OCI-M2 (cell line): ENCODE results near the gene OSBP2.

Source experiments
- DNase-seq: peaks from one replicate; lab custom pipeline; 2025; ENCODE audit not compliant: unreplicated experiment; lab: John Stamatoyannopoulos, UW

OSBP2 gene

DNA sequence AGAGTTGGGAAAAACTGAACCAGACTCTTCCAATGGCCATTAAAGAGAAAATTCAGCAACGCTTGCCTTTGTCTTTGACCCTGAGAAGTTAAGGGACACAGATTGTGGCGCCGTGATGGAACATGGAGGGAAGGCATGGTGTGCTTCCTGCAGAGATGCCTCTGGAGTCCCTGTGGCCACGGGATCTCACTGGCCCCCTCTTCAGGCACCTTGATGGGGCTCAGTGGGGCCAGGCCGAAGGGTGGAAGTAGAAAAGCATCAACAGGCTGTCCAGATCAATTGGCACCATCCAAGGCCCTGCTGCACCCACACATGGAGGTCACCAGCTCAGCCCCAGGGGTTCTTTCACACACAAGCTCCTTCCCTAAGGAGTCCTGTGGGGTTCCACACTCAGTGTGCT lies 231.0 kb downstream of the OSBP2 start:
- DNase-seq, result no peak

DNA sequence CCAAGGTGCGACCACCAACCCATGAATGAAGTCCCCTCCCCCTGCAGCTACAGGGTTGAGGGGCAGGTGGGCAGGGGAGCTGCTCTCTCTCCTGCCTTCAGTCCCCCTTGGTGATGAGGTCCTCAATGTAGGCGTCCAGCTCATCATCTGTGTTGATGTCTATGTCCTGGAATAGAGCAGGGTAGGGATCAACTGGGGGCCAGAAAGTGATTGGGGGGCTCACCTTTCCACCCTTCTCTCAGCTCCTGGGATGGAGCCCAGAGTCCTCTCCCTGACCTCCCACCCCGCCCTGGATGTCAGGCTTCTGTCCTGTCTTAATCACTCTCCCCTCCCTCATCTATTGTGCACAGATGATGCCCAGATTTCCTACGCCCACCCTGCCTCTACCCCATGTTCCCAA lies 232.0 kb downstream of the OSBP2 start:
- DNase-seq, result no peak

DNA sequence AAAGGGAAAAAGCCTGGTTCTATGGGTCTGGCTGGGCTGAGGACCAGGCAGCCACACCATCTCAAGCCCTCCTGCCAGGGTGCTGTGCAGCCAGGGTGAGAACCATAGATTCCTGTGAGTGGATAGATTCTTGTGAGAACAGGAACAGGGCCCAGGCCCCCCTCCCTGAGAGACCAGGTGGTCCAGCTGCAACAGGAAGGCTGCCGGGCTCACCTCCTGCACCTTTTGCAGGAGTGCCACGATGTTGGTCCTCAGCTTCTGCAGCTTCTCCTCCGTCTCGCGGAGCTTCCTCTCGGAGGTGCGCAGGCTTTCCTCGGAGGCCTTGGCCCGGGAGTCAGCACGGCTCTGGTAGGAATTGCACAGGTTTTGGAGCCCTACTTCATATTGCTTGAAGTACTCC lies 233.1 kb downstream of the OSBP2 start:
- DNase-seq, result no peak

DNA sequence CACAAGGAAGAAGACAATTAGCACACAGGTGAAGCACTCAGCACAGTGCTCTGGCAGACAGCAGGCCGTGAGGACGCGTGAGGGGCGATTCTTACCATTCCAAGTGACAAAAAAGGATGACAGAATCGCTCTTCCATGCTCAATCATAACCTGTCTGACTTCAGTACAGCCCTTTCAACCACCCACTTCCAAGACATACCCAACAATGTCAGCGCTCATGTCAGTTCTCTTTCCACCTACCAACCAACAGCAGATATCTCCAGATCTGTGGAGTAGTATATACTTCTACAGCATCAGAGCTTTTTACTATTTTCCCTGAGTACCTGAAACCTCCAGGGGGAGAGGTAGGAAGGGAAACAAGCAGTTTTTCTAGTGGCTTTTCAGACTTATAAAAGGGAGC lies 233.7 kb downstream of the OSBP2 start:
- DNase-seq, result no peak

DNA sequence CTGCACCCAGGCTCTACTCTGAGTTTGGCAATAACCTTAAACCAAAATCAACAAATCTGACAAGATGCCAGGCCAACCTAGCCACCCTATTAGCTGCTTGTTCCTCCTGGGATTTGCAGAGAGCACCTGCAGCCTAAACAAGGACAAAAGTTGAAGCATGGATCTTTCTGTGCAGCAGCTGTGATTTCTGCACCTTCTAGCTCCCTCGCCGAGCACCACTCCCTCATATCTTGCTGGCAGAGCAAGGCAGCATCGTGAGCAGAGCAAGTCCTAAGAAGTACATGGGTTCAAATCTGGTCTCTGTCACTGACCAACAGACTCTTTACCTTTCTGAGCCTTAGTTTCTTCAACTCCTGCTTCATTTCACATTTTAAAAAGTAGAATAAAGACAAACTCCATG lies 235.6 kb downstream of the OSBP2 start:
- no peak for DNase-seq

DNA sequence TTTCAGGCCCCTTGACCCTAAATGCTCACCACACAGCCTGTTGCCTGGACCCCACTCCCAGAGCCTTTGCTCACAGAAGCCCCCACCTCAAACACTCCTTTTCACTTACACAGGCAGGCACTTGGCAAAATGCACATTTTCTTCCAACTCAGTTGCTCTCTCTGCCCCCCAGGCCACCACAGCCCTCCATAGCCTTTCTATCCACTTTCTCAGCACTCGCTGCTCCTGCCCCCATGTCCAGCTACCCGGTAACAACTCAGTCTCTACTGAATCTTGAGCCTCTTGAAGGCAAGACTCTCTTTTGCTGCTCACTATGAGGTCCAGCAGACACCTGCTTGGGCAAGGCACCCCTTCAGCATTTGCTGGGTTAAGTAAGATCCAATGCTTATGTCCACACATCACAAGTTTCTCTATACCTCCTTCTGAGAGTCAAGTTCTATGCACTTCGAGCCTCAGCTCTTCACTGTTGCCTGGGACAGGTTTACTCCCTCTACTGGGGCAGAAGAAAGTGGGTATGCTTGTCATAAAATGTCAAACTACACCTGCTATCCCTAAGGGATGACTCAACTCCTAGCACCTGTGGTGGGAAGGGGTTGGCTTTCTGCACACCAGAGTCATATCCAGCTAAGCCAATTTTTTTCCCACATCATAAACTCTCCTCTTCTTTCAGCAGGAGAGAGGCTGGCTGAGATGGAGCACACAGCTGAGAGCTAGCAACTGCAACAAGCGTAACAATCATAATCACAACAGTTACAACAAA lies 237.0 kb downstream of the OSBP2 start:
- DNase-seq, result no peak

DNA sequence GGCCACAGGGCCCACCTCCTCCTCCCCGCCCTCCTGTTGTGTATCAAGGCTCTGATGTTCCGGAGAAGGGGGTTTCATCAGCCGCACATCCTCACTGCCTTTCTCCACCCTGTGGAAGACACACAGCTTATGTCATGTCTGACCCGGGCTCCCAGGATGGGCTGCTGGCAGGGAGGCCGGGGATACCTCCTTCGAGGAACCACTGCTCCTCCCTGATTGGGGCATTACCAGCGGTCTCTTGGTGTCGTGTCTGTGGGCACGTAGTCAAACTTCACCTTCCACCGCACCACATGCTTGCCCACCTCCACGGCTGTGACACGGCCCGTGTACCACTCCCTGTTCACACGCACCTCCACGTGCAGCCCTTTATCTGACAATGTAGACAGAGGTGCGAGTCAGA lies 238.0 kb downstream of the OSBP2 start:
- DNase-seq, result no peak

DNA sequence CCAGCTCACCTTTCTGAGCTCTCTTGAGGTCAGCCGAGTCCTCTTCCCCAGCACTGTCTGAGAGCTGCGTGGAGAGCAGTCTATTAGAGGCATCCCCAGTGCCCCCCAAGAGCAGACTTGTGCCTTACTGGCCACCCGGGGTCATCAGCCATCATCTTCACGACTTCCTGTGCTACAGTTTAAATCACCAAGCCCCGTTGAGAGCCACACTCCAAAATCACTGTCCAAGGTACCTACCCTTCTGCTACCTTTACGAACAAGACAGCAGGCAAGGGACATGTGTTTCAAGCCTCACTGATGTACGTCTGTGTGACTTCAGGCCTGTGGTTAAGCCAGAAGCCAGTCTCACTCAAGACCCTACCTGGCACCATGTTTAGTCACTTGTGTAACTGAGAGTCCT lies 238.8 kb downstream of the OSBP2 start:
- no peak for DNase-seq

DNA sequence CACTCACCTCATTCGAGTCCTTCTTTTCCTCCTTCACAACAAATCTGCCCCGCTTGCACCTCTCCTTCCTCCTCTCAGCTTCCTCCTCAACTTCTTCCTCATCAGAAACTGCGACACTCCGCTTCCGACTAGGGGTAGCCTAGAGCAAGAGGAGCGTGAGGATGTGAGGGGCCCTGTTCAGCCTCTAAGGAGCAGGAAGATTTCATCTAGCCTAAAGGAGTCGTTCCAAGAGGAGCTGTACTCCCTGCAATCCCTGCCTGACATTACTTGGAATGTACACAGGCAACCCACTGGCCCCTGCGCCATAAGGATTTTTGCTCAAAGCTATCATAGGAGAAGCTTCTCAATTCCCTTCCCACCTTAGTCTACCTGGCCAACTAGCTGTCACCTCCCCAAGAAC lies 239.4 kb downstream of the OSBP2 start:
- no peak for DNase-seq

DNA sequence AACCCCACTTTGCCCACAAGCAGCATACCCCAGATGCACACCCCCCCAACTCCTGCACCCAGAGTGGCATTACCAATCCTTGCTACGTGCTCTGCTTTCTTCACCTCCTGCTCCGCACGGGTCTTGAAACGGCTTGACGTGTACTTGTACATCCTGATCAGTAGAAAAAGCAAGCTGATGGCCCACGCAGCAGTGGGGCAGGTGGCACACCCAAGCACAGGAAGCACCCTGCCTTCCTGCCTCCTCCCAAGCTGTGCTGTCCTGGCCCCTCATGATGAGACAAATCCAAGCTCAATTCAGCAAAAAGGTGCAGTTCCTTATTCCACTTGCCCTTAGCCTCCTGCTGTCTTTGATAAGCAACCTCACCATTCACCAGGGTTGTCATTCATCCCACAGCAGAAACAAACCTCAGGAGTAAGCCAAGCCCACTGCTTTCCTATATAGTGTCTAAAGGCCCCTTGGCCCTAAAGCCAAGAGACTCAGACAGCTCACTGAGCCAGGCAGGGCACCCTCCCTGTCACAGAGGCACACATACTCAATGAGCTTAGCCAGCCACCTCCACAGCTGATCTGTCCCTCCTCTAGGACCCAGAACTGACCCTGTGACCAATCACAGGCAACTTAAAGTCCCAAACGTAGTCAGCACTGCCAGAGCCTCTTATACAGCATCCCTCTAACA lies 246.2 kb downstream of the OSBP2 start:
- DNase-seq, result no peak

DNA sequence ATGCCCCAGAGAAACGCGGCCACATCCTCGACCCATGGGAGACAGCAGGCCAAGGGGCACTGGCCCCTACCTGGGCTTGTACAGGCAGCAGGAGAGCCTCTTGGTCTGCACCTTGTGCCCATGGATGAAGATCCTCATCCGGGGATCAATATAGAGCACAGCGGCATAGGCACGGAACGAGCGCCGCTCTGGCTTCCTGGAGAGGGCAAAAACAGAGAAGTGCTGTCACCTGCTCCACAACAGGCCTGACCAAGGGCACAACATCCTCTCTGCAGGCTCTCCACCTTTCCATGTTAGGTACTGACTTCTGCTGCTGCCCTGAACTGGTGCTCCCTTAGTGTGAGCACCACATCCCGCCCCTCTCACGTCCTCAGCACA lies 246.7 kb downstream of the OSBP2 start:
- DNase-seq, result no peak

DNA sequence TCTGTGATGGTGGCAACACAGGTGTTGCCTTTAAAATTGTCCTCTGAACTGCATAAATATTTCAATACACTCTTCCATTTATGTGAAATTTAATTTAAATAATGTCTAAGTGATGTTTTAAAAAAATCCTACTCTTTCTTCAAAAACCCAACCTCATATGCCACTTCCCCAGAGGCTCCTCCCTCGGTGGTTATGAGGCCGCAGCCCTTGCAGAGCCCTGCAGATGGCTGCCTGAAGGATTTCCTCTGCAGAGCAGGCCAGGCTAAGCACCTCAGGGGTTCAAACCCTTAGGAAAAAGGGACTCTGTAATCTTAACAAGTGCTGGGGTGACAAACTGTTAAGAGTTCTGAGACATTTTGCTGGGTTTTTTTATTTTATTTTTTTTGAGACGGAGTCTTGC lies 248.7 kb downstream of the OSBP2 start:
- no peak for DNase-seq

DNA sequence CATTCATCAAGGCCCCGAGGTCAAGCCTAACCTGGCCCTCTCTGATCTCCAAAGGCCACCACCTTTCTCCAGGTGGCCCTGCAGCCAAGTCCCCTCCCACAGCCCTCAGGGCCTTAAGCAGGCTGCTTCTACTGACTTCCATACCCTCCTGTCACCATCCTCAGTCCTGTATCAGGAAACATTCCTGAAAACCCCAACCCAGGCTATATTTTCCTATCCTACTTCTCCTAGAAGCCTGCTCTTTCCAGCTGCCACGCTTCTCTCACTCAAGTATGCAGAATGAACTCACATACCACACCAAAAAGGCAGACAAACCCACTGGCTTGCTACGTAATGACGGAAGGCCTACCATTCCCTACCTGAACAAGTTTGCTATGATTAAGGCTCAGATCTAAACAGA lies 250.3 kb downstream of the OSBP2 start:
- no peak for DNase-seq

DNA sequence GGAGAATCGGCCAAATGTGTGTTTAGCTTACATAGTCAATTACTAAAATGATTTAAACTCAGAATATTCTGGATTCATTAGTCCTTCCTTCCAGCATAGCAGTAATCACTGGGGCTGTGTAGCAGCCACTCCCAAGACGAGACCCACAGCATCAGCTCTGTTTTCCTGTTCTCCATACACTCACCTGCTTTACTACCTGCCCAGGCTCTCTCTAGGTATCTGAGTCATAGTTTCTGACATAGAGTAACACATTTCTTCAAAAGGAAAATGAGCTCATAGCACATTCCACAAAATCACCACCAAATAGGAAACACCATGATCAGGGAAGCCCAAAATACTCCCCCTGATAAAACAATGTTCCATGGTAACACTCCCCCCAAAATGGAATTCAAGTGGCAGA lies 251.0 kb downstream of the OSBP2 start:
- DNase-seq, result no peak

DNA sequence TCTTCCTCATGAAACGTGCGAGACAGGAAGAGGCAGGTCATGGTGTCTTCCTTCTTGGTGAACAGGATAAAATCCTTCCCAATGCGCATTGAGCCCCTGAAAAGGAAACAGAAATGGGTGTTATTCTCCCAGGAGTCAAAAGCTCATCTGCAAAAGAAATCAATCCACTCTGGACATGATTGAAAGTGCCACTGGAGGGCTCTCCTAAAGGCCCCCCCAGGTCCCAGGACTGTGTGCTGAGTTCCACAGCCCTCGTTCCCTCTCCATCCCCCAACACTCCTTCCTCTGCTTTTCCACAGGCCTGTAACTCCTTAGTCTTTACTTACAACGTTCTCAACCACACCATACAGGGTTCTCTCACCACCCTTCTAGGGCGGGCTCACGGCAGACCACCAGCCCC lies 251.7 kb downstream of the OSBP2 start:
- no peak for DNase-seq

DNA sequence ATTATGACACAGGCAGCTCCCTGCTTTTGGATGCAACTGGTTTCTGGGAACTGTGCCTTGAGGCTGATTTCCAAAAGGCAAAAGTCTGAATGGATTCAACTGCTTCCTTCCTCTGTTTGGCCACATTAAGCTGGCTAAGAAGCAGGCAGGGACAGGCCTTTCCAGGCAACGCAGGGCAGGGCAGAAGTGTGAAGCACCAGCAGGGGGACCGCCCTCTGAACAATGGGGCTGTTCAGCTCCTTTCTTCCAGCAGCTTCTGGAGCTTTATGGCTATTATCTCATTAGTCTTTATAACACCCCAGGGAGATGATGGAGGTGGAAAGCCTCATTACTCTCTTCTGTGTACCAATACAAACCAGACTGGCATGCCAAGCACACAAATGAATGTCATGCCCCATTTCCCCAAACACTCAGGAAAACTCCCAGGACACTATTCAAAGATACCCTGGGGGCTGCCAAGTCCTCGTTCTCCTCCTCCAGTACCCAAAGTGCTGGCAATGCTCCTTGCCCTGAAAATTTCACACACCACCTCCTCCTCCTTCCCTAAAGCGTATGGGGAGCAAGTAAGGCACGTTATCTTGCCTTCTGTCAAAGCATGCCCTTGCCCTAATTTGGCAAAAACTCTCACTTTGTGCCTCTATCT lies 252.6 kb downstream of the OSBP2 start:
- no peak for DNase-seq

DNA sequence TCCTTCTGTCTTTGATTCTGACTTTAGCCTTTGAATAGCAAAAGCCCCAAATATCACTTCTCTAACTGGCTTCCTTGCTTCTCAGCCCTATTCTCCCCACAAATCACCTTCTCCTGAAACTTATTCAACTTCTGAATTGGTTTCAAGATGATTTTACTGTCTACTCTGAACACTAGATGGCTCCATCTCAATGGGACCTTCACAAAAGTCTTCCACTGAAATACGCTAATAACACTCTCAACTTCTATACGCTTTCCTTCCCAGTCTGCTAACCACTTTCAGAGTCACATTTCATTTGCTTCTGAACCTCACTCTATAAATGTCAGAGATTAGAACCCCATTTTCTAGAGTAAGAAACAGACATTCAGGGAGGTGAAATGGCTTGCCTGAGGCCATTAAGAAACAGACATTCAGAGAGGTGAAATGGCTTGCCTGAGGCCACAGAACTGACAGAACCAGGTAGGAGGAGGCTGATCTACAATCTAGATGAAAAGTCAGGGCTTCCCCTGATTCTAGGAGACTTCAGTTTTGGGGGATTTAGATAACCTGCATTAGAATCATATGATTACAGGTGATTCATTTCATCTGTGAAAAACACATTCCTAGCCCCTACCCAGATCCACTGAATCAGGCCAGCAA lies 253.3 kb downstream of the OSBP2 start:
- DNase-seq, result no peak

DNA sequence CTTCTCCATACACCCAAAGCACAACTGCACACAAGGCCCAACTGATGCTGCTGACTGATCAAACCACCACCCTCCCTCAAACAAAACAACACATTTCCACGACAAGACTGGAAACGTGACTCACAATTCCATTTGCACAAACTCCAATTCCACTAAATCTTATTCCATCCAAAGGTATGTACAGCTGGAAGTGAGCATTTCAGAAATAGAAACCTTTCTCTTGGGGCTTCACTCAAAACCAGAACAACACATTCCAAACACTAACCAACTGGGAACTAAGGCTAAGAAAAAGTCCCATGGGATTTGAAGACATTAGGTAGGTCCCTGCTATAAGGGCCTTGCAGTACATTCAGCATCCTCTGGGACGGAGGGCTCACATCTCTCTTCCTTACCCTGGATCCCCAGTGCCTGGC lies 254.3 kb downstream of the OSBP2 start:
- DNase-seq, result no peak

DNA sequence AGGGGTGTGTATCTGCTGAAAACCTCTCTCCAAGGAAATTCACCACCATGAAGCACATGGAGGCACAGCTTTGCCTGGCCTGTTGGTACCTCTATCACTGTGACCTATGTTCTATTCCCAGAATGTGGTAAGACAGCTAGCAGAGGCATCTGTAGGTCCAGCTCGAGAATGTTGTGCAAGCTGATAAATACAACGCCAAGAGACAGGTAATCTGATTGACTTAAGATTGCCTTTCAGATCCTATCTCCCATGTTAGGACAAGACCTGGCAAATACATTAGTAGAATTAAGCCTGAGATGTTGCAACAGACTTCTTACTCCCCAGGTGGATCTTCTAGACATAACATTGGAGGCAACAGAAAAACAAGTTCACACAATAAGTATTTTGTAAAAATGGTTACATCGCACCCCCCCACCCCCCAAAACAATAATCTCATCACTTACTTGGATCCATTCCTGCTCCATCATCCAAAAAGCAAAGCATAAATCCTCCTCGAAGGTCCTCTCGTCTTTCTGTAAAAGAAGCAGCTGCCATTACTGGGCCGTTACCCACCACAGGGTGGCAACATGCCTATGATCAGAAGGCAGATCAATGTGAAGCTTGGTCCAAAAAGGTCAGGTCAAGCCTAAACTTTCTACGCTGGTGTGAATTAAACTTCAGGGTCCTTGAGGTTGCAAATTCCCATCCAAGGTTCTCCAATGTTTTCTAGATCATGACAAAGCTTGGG lies 255.4 kb downstream of the OSBP2 start:
- no peak for DNase-seq

DNA sequence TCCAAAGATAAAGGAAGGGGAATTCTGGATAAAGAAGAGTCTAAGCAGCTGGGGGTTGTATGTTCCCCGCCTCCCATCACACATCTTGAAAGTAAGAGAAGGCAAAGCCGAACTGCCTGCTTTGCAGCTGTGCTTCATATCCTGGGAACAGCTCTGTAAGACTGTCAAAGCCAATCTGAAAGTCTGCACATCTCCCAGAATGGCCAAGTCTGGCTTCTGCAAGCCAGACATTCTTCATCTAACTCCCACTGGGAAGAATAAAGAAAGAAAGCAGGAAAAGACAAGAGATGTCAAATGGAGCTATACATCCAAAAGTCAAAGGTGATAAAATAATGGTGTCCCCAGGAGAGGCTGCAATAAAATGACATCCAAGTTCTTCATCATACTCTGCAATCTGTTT lies 258.5 kb downstream of the OSBP2 start:
- DNase-seq, result no peak

DNA sequence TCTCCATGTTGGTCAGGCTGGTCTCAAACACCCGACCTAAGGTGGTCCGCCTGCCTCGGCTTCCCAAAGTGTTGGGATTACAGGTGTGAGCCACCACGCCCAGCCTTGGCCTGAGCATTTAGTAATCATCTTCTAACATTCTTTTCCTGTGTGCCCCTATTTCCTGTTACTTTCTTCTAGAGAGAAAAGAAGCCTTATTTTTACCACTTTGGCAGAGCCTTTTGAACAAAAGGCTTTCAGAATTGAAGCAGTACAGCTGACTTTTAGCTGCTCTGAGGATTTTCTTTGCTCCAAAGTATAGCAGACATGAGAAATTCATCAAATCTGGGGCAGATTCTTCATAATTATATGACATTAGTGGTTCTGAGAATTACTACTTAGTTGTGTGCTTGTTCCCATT lies 260.5 kb downstream of the OSBP2 start:
- DNase-seq, result no peak
